ENCODE data around the gene RASL10B.

DNA sequence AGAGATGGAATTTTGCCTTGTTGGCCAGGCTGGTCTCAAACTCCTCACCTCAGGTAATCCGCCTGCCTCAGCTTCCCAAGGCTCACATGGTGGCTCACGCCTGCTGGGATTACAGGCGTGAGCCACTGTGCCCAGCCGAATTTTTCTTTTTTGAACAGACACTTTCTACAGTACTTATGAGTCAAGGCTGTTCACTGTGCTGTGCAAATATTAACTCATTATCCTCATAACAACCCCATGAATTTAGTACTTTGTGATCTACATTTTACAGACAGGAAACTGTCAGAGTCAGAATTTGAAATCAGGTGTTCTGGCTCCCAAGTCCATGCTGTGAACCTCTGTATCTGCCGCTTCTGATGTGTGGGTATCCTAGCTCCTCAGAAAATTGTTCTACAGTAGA lies 25.7 kb upstream of the RASL10B start:
- TF ChIP-seq, protein P1, sequence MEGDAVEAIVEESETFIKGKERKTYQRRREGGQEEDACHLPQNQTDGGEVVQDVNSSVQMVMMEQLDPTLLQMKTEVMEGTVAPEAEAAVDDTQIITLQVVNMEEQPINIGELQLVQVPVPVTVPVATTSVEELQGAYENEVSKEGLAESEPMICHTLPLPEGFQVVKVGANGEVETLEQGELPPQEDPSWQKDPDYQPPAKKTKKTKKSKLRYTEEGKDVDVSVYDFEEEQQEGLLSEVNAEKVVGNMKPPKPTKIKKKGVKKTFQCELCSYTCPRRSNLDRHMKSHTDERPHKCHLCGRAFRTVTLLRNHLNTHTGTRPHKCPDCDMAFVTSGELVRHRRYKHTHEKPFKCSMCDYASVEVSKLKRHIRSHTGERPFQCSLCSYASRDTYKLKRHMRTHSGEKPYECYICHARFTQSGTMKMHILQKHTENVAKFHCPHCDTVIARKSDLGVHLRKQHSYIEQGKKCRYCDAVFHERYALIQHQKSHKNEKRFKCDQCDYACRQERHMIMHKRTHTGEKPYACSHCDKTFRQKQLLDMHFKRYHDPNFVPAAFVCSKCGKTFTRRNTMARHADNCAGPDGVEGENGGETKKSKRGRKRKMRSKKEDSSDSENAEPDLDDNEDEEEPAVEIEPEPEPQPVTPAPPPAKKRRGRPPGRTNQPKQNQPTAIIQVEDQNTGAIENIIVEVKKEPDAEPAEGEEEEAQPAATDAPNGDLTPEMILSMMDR (IDR thresholded peaks at IDR 0.05): no peak
- TF ChIP-seq POLR2A (IDR thresholded peaks at IDR 0.05): no peak

Measured in thyroid gland (tissue), 4 donors.